SKM-1 (cell line): ENCODE results near the gene AOPEP.
"Not testable (repeated sequence)": the region's sequence is repeated elsewhere in the genome, so short reads cannot be mapped to it uniquely, and the experiment has no call there.

Source experiments
- DNase-seq: peaks from one replicate; lab custom pipeline; 2025; ENCODE audit not compliant: unreplicated experiment; lab: John Stamatoyannopoulos, UW

The AOPEP gene

DNA sequence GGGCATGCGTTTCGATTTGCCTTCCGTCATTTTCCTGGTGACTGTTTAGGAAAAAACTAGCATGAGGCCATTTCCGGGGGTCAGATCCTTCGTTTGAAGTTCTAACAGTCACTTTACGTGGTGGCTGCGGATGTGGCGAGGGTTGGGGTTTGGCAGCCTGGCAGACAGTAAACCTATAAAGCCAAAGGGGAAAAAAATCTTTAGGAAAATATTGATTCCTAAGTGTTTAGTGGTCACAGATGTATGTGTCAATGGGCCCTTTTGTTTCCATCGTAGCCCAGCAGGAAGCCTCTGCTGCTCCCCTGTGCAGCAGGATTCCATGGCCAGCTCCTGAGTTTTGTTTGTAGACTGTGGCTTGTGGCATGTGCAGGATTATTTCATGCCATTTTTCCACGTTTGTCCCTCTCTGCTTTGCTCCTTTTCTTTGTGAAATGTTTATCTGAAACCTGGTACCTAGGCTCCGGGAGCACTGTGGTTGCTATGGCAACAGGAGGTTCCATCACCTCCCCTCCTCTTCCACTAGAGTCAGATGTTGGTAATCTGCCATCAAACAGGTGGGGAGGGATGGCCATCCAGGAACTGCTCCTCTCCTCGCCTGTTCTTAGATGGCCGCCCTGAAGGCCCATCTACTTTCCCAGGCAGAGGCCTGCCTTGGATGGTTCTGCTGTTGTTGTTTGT is 202.3 kb downstream of the AOPEP start:
- no peak for DNase-seq

DNA sequence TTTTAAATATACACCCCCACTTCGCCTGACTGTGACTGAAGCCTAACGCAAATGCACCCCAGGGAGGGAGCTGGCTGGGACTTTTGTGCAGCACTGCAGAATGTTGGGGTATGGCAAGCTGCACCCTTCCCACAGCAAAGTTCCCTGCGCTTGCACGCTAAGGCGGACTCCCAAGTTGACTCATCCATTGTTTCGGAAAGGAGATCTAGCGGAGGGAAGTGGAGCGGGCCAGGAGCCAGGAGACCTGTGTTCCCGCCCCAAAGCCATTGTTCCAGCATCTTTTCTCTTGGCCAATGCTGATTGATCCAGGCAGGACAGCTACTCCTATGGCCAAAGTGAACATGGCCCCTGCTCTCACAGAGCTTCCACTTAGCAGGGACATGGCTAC is 202.9 kb downstream of the AOPEP start:
- no peak for DNase-seq

DNA sequence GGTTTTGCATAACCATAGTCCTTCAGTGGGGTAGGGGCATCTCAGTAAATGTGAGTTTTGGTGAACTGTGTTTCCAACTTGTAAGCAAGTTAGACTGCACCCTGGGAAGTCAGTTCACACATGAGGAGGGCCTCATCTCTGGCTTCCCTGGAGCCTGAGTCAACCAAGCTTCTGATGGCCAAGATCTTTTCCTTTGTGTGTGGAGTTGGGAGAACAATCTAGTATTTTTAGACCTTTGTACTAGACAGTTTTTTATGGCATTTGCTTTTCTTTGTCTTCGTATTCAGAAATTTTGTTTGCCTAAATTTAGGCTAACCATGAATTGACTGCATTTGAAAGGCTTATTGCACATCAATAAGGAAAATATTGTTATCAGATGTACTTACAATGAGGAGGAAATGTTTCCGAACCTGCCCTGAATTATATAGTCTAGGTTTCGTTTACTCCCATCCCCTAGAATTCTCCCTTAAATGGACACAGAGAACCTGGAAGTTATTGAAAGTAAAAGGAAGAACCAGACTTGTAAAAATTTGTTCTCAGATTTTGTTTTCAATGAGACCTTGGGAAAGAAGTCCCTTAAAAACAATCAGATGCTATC is 204.6 kb downstream of the AOPEP start:
- DNase-seq, result no peak

DNA sequence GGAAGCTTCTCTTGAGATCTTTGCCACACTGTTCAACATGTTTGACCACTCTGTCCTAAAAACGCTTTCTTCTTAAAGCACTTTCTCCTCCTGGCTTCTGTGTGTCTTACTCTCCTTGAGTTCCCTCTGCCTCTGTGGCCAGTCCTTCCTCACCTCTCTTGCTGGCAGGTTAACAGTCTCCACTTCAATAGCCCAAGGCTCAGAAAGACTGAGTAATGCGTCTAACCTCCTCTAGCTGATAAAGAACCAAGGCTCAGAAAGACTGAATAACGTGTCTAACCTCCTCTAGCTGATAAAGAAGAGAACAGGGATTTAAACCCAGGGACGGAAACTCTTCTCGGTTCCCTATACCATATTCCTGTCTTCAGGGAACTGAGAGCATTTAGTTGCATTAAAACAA is 205.2 kb downstream of the AOPEP start:
- no peak for DNase-seq

DNA sequence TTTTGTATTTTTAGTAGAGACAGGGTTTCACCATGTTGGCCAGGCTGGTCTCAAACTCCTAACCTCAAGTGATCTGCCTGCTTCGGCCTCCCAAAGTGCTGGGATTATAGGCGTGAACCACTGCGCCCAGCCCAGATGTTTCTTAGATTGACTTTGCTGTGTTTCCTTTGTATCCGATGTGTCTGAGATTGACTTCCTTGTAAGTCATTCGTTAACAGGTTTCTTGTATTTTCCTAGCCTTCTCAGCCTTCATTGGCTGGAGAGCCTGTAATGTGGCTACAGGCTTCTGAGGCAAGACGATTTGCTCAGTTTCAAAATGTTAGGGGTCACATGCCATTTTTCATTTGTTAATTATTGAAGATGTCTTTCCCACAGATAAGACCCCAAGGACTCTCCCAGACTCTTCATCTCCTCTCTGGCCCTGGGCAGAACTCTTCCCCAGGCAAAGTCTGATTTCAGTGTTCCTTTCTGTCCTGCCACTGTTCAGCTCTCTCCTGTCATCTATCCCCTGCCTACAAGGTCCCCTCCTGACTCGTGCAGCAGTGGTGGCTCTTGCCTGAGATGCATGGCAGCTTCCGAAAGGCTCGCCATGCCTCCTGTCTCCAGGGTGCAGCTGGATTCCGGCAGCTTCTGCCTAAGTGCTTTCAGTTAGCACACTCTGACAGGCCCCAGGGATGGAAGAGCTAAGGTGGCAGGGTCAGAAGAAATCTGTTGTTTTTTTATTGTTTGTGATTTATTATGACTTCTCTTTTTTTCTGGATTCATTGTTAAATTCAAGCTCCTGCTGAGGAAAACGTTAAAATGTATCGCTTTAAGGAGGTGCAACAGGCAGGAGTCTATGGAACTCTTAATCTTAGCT is 206.4 kb downstream of the AOPEP start:
- DNase-seq, result no peak

DNA sequence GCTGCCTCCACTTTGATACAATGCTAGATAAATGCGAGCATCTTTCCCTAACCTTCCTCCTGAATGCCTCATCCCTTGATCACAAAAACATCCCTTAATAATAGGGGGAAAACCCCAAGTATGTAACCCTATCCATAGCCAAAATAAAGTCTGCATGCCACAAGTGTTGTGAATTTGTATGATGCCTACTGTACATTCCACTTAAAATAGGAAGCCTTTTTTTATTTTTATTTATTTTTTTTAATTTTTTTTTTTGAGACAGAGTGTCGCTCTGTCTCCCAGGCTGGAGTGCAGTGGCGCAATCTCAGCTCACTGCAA is 207.0 kb downstream of the AOPEP start:
- DNase-seq, result no peak

DNA sequence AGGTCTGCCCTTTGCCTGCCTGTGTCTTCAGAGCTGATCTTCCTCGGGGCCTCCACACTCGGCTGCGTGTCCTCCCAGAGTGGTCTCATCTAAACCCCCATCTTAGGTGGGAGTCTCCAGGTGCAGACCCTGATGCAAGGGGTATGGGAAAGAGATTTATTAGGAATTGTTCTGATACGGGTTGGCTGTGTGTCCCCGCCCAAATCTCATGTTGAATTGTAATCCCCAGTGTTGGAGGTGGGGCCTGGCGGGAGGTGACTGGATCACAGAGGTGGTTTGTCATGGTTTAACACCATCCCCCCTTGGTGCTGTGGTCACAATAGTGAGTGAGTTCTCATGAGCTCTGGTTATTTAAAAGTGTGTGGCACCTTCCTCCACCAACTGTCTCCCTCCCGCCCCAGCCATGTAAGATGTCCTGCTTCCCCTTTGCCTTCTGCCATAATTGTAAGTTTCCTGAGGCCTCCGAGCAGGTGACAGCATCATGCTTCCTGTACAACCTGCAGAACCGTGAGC is 208.4 kb downstream of the AOPEP start:
- DNase-seq, result no peak

DNA sequence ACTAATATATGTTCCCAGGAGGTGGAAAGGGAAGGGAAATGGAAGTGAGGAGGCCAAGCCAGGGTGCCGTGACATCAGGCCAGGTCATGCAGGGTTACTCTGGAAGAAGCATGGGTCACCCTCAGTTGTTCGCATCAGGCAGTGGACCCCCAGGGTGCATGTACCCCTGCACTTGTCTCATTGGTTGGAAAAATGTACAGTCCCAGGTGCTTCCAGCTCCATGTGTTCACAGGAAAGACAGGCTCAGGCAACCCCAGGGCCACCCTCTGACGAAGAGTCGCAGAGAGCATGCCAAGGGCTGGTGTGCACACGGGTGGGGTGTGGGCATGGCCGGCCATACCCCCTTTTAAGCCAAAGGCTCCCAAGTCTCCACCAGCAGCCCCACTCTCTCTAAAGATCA is 208.9 kb downstream of the AOPEP start:
- DNase-seq, result no peak

DNA sequence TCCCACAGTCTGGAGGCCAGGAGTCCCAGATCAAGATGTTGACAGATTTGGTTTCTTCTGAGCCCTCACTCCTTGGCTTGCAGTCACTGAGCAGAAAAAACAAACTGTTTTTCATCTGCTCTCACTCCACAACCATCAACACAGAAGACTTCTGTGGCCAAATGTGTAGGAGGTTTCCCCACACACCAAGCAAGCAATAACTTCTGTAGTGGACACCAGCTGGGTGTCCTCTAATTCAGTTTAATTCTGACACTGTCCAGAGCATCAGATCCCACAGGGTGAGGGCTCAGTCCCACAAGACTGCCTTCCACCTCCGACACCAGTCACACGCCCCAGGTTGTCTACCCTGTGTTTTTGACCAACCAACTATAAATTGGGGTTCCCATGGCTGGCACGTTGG is 209.9 kb downstream of the AOPEP start:
- DNase-seq, result no peak

DNA sequence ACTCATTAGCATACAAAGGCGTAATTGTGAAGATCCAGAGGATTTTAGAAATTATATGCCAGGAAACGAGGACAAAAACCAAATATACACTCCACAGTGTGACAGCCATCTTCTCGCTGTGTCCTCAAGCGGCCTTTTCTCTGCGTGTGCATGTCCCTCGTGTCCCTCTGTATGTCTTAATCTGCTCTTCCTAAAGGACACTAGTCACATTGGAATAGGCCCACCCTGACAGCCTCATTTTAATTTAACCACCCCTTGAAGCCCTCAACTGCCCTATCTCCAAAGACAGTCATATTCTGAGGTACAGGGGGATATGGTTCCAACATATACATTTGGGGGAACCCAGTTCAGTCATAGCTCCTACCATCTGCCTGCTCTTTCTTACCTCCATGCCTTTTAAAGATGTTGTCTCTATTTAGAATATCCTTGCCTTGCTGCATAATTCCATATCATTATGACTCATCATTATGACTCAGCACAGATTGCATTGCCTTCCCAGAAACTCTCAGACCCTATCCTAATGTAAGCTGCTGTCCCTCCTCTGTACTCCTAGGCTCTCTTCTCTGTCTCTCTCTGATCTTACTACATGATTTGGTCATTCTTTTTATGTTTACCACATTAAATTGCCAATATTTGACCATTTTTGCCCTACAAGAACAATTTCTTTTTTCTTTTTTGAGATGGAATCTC is 210.9 kb downstream of the AOPEP start:
- DNase-seq, result no peak

DNA sequence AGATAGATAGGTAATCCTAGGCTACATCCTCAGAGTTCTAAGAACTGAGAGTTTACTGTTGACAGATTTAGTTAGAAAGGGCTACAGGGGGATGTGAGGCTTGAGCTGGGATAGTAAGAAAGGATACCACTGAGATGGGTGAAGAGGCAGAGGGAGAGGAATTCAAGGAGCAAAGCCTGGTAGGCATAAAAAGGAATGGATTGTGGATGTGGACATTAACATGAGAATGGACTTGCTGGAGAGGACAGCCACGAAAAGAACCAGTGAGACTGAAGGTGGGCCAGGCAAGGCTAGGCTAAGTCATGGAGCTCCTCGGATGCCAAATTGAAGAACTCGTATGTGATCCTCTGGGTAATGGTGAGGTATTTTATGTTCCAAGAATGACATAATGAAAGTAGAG is 211.9 kb downstream of the AOPEP start:
- DNase-seq, result no peak

DNA sequence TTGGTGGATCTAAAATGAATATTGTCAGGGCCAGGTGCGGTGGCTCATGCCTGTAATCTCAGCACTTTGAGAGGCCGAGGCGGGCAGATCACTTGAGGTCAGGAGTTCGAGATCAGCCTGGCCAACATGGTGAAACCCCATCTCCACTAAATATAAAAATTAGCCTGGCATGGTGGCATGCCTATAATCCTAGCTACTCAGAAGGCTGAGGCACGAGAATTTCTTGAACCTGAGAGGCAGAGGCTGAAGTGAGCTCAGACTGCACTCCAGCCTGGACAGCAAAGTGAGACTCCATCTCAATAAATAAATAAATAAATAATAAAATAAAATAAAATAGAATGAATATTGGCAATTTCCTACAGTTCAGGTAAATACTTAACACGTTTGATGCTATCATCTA is 213.8 kb downstream of the AOPEP start:
- not testable (repeated sequence) for DNase-seq

DNA sequence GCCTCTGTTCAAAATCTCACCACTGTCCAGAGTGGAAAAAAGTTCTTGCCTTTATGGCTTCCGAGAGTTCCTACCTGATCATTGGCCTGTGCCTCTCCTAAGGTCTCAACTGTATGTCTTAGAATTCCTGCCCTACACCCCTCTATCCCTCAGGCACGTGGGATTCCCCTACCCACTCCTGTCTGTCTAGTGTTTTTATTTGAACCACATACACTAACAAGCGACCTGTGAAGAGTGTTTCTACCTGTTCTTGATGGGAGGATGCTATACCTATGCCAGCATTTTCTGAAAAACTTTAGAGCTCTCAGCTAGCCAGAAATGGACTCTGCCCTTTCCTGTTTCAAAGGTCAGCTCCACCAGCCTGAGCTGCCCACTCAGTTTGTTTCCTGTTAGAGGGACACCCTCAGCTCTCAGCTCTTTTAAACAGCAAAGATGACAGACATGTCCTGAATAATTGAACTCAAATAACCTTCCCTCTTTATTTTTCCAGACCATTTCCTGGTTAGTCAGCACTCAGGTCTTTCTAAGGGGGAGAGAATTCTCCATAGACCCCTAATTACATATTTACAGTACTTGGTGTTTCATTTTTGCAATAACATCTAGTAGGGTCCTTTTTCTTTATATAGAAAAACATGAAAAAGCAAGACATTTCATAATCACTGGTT is 214.8 kb downstream of the AOPEP start:
- no peak for DNase-seq

DNA sequence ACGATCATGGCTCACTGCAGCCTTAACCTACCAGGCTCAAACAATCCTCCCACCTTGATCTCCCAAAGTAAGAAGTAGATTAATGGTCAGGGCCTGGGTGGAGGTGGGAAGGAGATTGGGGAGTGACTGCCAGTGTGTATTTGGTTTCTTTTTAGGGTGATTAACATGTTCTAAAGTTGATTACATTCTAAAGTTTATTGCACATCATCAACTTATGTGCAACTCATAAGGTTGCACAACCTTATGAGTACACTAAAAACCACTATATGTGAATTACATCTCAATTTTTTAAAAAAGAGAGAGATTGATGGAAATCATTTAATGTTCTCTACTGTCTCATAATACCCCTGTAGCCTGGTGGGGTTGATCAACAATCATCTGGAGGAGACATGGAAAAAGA is 218.1 kb downstream of the AOPEP start:
- no peak for DNase-seq

DNA sequence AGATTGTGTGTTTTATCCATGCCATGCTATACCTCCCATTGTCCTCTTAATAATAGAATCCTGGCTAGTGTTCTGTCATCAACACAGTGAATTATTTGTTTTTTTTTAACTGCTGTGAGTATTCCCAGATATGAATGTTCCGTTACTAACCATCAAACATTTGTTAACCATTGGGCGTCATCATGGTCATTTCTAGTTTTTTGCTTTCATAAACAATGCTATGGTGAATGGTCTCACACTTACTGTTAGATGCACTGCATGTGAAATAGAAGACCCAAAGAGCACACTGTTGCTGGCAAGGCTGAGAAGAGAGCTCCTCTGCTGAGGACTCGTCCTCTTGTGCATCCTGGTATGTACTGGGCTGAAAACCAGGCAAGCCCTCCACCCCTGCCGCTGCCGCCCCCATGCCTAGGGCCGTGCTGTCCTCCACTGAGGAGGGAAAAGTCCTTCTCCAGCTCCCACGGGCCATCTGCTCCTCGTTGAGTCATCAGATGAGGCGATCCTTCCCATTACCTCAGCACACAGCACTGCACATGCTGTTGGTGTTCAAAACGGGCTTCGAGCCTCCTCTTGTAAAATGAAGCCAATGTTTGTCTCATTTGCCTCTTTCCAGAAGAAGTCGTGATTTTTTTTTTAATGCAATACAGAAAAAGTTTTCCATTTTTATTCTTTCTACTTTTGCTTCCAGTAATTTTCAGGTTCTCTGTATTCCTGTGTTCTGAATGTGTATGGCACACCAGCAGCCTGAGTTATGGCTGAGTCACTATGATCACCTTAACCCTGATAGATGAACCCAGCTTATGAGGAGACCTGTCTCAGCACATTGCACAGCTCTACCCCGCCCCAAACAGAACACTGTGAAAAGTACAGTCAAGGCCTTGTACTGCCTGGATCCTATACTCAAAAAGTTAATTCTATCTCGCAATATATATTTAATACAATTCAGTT is 219.0 kb downstream of the AOPEP start:
- DNase-seq, result no peak

DNA sequence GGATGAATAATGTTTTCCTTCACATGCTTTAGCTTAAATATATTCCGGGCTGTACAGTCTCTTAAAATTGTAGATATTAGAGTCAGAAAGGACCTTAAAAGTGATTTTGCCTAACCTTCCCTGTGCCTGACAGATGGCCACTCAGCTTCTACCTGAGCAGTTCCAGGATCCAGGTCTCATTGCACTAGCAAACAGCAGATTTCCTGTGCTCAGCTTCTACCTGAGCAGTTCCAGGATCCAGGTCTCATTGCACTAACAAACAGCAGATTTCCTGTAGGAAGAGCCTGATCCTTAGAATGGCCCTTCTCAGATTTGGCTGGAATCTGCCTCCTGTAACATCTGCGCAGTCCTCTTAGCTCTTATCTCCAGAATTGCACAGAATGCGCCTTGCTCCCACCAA is 219.8 kb downstream of the AOPEP start:
- no peak for DNase-seq

DNA sequence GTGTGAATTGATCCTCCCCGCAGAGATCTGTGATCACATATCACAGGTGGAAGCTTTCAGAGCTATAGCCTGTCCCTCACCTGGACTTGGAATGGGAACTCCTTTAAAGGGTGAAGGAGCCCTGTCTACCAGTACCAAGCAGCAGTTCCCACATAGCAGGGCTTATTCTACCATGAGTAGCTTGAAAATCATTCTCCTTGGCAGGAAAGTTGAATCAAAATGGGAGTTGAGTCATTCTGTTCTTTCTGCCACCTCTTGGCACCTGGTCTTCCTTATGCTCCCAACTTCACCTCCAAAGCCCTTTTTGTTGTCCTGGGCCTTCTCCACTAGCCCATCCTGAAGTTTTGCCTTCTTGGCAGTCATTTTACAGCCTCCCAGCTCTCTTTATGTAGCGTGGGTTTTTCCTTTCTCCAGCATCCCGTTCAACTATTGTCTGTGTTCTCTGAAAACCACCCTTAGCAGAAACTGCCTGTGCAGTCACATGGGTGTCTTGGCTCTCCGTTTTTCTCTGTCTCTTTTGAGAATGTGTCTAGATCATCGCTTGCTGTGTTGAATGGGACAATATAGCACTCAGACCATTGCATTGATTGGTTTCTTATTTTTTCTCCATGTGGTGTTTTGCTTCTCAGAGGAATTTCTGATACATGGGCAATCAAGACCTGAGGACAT is 222.2 kb downstream of the AOPEP start:
- no peak for DNase-seq

DNA sequence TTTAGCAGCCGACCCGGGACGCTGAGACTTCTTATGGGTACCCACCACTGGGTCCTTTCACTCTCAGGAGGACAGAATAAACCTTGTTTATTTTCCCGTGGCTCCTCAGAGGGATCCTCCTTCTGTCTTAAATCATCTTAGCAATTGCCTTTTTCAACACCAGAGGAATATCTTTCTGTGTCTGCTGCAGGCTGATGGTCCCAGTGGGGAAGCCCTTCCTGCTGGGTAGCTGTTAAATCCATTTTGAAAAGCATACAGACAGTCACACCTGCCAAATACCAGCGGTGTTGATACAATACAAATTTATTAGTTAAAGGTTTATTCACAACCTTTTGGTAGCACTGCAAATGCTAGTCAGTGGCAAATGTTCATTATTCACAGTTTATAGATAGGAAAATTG is 222.9 kb downstream of the AOPEP start:
- DNase-seq, result no peak

DNA sequence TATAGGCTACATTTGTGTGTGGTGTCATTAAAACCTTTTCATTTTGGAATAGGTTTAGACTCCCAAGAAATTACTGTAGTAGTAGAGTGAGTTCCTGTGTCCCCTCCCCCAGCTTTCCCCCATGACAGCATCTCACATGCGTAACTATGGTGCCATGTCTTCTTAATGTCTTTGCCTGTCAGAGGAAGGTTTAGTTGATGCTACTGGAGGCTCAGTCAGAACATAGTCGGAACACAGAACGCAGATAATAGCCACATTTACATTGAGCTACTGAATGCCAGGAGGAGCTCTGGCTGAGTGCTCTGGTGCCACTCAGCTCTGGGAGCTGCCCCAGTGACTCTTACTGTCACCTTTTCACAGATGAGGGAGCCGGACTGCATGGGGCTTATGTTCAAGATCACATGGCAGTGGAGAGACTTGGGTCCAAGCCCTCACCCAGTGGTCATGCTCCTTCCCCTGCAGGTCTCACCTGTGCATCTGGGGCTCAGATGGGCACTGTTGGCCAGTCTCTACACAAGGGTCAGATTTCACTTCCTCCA is 223.6 kb downstream of the AOPEP start:
- no peak for DNase-seq
